HCT116 (cell line): ENCODE results near the gene DNM1.

Source experiments
- ATF3 ChIP-seq: IDR thresholded peaks from 2 replicates; pipeline ENCODE4 v1.6.1; 2012
- EZH2 ChIP-seq: fragments of 200-600 bp; sonication (generic); IDR thresholded peaks from 2 replicates; pipeline ENCODE4 v1.6.1; 2017; ENCODE audit warnings: antibody characterized with exemption, mixed run types
- SP1 ChIP-seq: IDR thresholded peaks from 2 replicates; pipeline ENCODE4 v1.6.1; 2012; ENCODE audit warnings: low read depth
- SRF ChIP-seq: IDR thresholded peaks from 2 replicates; pipeline ENCODE4 v1.6.1; 2012; ENCODE audit warnings: low read depth
- TCF7L2 ChIP-seq: IDR thresholded peaks from 2 replicates; pipeline ENCODE4 v1.7.0; 2011; ENCODE audit warnings: borderline replicate concordance, inconsistent platforms; ENCODE audit not compliant: insufficient read depth, insufficient read length; ENCODE audit errors: extremely low read depth
- YY1 ChIP-seq: IDR thresholded peaks from 2 replicates; pipeline ENCODE4 v1.6.1; 2011; ENCODE audit warnings: low read length, low read depth, moderate library complexity, mild to moderate bottlenecking; ENCODE audit not compliant: insufficient replicate concordance; ENCODE audit errors: extremely low read depth
- ZFX ChIP-seq: fragments of 450-650 bp; IDR thresholded peaks from 2 replicates; pipeline ENCODE4 v1.6.1; 2017
- TF ChIP-seq, protein P1 (sequence below), 3 experiments: fragments of 200-600 bp in 1 of 3; sonication (generic) in 1 of 3; IDR thresholded peaks in 2 of 3; conservative IDR thresholded peaks in 1 of 3; 2 replicates each; pipeline ENCODE4 v1.5.1; 2012 to 2017; ENCODE audit warnings: low read depth in 2 of 3, low read length in 2 of 3, antibody characterized with exemption in 1 of 3, borderline replicate concordance in 1 of 3, control low read depth in 1 of 3, mild to moderate bottlenecking in 1 of 3, mixed read lengths in 1 of 3, mixed run types in 1 of 3, moderate library complexity in 1 of 3; ENCODE audit not compliant: insufficient read depth in 1 of 3
- TF ChIP-seq, protein P2 (sequence below): IDR thresholded peaks from 2 replicates; pipeline ENCODE4 v1.6.1; 2012; ENCODE audit warnings: low read depth

DNA sequence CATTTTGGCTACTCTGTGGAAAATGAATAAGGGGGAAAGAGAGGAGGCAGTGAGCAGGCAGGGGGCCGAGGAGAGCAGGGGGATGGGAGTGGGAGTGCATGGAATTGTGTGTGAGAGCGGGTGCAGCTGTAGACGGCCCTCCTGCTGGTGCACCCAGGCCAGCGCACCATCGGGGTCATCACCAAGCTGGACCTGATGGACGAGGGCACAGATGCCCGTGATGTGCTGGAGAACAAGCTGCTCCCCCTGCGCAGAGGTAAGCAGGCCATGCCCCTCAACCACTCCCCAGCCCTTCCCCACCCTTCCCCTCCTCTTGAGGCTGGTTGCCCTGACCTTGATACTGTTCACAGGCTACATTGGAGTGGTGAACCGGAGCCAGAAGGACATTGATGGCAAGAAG is 16.7 kb downstream of the DNM1 start:
- TF ChIP-seq, protein P1, sequence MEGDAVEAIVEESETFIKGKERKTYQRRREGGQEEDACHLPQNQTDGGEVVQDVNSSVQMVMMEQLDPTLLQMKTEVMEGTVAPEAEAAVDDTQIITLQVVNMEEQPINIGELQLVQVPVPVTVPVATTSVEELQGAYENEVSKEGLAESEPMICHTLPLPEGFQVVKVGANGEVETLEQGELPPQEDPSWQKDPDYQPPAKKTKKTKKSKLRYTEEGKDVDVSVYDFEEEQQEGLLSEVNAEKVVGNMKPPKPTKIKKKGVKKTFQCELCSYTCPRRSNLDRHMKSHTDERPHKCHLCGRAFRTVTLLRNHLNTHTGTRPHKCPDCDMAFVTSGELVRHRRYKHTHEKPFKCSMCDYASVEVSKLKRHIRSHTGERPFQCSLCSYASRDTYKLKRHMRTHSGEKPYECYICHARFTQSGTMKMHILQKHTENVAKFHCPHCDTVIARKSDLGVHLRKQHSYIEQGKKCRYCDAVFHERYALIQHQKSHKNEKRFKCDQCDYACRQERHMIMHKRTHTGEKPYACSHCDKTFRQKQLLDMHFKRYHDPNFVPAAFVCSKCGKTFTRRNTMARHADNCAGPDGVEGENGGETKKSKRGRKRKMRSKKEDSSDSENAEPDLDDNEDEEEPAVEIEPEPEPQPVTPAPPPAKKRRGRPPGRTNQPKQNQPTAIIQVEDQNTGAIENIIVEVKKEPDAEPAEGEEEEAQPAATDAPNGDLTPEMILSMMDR (IDR thresholded peaks at IDR 0.05 in 2 of 3, conservative IDR thresholded peaks at IDR 0.05 in 1 of 3; ENCODE audit: borderline replicate concordance in 1 of 3, insufficient read depth in 1 of 3, low read depth in 2 of 3, low read length in 2 of 3), result no peak
- TF ChIP-seq SRF (no peak), SP1 (no peak), YY1 (no peak), ATF3 (no peak), EZH2 (no peak), TCF7L2 (no peak), ZFX (no peak)
- TF ChIP-seq, protein P2, sequence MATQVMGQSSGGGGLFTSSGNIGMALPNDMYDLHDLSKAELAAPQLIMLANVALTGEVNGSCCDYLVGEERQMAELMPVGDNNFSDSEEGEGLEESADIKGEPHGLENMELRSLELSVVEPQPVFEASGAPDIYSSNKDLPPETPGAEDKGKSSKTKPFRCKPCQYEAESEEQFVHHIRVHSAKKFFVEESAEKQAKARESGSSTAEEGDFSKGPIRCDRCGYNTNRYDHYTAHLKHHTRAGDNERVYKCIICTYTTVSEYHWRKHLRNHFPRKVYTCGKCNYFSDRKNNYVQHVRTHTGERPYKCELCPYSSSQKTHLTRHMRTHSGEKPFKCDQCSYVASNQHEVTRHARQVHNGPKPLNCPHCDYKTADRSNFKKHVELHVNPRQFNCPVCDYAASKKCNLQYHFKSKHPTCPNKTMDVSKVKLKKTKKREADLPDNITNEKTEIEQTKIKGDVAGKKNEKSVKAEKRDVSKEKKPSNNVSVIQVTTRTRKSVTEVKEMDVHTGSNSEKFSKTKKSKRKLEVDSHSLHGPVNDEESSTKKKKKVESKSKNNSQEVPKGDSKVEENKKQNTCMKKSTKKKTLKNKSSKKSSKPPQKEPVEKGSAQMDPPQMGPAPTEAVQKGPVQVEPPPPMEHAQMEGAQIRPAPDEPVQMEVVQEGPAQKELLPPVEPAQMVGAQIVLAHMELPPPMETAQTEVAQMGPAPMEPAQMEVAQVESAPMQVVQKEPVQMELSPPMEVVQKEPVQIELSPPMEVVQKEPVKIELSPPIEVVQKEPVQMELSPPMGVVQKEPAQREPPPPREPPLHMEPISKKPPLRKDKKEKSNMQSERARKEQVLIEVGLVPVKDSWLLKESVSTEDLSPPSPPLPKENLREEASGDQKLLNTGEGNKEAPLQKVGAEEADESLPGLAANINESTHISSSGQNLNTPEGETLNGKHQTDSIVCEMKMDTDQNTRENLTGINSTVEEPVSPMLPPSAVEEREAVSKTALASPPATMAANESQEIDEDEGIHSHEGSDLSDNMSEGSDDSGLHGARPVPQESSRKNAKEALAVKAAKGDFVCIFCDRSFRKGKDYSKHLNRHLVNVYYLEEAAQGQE, result no peak
